Daoy (cell line): ENCODE measurements around the gene FANK1. TPM values are rescaled to one million over a fixed set of nuclear protein-coding genes. Genes with fewer than 3 reads are reported as not detected.
"Not testable (repeated sequence)": the region's sequence is repeated elsewhere in the genome, so short reads cannot be mapped to it uniquely, and the experiment has no call there.

Source experiments
- DNase-seq: peaks from one replicate; pipeline ENCODE4 v3.0.0-alpha.2; 2015; ENCODE audit warnings: low read depth
- total RNA-seq: library from RNA; depleted of rRNA; stranded (reverse); fragments of >200 nt; shearing (Covaris generic); gene quantifications from 2 replicates; pipeline ENCODE4 v1.2.3, GENCODE V29; 2014

FANK1 gene
- total RNA-seq, 1 experiment from 2014 or later, result 2.0 TPM

- not testable (repeated sequence) for DNase-seq
Observed at GRCh38 chr10:125889441-125889840, 6.9 kb upstream of the FANK1 start.

DNA sequence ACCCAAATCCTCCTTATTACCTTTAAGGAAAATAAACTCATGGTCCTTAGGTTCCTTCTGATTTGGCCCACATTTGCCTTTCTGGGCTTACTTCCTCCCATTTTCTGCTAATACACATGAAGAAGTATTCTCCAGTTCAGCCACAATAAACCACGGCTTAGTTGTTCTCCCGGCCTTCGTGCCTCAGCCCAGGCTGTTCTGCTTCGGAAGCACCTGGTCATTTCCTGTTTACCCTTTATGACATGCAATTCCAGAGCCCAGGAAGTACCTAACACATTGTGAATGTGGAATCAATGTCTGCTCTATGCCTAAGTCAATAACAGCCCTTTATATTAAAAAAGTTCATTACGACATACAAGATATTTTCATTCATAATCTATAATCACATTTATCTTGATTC is 4.0 kb upstream of the FANK1 start:
- peak; percentile 19 for DNase-seq

DNA sequence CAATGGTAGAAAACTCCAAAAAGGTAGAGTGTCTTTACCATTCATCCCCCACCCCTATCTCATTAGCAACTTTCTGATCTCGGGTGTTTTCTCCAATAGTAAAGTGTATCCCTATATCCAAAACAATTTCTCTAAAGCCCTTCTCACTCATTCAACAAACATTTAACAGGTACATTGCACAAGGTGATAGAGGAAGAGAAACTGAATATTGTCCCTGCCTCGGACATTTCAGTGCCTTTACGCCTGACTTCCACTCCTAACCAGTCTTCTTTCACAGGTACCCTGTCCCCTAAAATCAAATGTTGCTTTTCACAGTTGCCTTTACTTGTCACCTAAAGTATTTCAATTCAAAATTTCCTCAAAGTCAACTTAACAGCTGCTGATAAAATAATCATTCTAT is 2.2 kb upstream of the FANK1 start:
- not testable (repeated sequence) for DNase-seq

DNA sequence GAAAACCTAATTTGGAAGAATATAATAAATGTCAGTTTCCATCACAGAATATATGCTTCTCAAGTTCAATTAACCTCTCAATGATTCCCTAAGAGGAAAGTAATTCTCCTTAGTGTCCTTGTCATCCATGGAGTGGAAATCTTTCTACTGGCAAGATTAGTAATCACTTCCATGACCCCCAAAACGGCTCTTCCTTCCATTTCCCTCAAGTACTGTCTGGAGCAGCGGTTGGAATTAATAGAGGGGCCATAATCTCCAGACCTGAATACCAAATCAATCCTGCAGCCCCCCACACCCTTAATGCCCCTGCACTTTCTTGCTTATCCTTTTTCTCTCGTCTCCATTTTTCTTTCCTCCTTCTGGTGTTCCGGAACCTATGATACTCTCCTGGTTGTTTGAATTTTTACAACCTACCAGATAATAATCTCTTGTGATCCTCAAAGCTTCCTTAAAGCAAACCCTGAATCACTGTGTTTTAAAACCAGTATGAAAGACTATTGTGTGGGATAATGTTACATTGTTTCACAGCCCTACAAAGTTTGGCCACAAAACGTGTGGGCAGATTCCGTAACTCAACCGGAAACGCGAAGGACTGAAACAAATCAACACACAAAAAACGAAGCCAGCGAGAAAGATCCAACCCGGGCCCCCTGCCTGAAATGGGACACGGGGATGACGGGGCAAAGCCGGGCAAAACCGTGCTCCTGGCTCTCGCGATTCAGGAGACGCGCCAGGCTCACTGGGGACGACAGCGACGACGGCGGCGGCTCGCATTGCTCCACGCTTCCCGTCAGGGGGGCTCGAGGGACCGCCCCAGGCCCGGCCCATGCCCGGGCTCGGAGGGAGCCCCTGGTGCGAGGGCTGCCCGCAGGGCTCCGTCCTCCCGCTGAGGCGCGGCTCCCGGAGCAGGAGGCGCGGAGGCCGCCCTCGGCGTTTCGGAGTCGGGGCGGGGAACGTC is 955 bp upstream of the FANK1 start:
- DNase-seq, result peak; percentile 79

DNA sequence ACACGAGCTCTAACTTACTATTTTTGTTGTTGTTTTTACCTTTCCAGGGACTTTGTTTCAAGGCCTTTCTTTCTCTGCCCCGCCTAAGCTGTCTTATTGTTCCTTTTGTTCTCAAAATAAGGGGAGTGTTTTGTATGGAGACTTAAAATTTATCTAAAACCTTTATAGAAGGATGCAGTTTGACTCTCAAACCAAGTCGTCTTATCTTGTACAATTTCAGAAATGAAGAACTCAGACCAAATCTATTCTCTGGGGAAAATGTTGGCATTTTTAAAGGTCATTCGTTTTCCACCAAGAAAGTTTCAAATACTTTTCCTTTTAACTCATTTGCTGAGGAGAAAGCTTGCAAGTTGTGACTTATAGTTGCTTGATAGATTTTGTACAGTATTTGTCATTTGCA is 953 bp downstream of the FANK1 start:
- not testable (repeated sequence) for DNase-seq

- peak; percentile 21 for DNase-seq
Observed at GRCh38 chr10:125900963-125901362, 4.6 kb downstream of the FANK1 start.

- peak; percentile 6 for DNase-seq
Observed at GRCh38 chr10:125903135-125903640, 6.8 kb downstream of the FANK1 start.

DNA sequence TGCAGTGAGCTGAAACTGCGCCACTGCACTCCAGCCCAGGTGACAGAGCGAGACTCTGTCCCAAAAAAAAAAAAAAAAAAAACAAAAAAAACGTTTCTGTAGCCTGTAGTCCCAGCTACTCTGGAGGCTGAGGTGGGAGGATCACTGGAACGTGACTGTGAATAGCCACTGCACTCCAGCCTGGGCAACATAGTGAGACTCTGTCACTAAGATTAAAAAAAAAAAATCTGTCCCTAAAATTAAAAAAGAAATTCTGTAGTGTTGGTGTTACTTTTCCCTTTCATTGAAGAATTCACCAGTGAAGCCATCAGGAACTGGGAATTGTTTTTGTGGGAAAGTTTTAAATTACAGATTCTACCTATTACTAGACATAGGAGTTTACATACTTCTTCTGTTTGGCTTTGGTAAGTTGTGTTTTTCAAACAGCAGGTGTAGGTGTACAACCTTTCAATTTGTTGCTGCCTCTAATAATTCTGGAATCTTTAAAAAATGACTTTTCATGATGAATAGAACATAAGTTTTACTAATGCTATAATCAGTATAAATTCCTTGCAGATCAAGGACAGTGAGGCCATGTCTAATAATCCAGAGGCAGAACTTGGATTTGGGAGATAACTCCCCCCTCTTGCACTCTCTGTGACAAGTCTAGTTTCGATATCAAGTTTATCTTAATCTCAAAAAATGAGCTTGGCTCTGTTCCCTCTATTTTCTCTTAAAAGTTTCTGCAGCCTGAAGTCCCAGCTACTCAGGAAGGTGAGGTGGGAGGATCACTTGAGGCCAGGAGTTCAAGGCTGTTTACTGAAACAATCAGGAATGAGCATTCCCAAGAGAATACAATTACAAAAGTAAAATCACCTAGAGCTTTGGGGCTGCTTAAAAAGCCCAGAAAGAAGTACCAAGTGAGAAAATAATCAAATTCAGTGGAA is 9.0 kb downstream of the FANK1 start:
- DNase-seq, result not testable (repeated sequence)

DNA sequence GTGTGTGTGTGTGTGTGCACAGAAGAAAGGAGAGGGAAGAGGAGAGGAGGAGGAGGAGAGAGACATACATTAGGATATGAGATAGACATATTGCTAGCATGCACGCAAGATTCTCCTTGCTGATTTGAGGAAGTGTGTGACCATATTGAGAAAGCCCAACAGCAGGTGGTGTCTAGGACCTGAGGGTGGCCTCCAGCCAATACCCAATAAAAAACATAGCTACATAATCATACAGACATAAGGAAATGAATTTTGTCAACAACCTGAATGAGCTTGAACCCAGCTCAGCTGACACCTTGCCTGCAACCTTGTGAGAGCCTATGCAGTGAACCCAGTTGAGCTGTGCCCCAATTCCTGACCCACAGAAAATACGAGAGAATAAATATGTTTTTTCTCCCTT is 11.2 kb downstream of the FANK1 start:
- not testable (repeated sequence) for DNase-seq

DNA sequence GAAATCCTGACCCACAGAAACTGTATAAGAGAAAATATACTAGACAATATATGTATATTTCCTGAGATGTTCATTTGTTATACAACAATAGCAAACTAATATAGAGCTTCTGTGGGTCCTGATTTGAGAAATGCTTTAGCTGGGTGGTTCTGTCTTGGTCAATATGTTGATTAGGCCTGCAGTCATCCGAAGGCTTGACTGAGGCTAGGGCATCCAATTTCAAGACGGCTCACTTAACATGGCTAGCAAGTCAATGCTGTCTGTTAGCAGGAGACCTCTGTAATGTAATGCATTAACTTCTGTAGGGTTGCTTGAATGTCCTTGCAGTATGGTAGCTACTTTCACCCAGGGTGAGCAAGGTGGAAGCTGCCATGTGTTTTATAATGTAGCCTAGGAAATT is 12.4 kb downstream of the FANK1 start:
- not testable (repeated sequence) for DNase-seq

GRCh38 chr10:125909491-125909890 is 13.1 kb downstream of the FANK1 start:
- DNase-seq, result not testable (repeated sequence)

DNA sequence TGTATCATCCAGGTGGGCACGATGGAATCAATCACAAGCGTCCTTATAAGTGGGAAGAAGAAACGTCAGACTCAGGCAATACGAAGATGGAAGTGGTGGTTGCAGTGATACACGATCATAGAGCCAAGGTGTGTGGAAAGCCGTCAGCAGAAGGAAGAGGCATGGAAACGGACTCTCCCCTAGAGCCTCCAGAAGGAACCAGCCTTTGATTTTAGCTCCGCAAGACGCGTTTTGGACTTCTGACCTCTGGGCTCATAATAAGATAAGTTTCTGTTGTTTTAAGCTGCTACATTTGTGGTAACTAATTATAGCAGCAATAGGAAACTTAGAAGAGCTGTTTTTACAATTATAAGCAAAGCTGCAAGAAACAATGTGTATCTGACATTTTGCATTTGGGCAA is 14.8 kb downstream of the FANK1 start:
- DNase-seq, result no peak

DNA sequence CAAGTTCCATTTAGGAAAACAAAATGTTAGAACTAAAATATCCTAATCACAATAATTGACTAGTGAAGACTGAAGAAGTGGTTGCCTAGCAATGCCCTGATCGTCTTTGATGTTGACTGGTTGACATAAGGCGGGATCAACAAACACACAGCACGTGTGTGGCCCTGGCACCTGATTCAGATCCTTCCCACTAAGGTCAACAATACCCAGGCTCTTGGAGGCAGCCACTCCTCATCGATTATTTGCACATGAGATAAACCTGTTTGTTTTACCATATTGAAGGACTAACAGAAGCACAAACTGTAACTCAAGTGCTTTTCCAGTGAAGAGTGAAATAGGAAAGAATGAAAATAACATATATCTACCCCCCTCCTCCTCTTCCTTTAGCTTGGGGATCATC is 15.6 kb downstream of the FANK1 start:
- no peak for DNase-seq

- peak; percentile 4 for DNase-seq
Observed at GRCh38 chr10:125913277-125913676, 16.9 kb downstream of the FANK1 start.

- no peak for DNase-seq
Observed at GRCh38 chr10:125916977-125917376, 20.6 kb downstream of the FANK1 start.

DNA sequence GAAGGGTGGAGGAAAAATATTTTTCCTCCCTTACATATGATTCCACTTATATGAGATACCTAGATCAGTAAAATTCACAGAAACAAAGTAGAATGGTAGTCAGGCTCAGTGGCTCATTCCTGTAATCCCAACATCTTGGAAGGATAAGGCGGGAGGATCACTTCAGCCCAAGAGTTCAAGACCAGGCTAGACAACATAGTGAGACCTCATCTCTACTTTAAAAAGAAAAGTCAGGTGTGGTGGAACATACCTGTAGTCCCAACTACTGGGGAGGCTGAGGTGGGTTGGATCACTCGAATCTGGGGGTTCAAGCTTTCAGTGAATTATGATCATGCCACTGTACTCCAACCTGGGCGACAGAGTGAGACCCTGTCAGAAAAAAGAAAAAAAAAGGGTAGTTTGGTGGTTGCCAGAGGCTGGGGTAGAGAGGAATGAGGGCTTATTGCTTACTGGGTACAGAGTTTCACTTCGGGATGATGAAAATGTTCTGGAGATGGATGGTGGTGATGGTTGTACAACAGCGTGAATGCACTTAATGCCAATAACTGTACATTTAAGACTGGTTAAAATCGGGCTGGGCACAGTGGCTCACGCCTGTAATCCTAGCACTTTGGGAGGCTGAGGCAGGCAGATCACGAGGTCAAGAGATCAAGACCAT is 21.5 kb downstream of the FANK1 start:
- not testable (repeated sequence) for DNase-seq

GRCh38 chr10:125921643-125922306 is 25.4 kb downstream of the FANK1 start:
- not testable (repeated sequence) for DNase-seq

DNA sequence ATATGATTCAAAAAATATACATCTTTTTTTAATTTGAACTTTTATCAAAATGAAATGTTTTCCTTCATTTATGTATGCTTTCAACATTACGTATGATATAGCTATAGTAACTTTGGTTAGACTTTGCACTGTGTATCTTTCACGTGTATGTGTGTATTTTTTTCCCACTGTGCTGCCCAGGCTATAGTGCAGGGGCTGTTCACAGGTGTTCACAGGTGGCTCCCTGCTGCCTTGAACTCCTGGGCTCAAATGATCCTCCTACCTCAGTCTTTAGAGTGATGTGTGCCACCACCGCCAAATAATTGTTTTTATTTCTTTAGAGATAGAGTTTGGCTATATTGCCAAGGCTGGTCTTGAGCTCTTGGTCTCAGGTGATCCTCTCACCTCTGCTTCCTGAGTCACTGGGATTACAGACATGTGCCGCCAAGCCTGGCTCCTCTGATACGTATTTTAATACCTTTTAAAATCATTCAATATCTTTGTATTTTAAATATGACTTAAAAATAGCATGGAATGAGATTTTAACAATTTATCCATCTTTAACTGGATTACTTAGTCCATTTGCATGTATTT is 29.0 kb downstream of the FANK1 start:
- no peak for DNase-seq

GRCh38 chr10:125926247-125926646 is 29.9 kb downstream of the FANK1 start:
- DNase-seq, result no peak

- DNase-seq, result not testable (repeated sequence)
Observed at GRCh38 chr10:125927265-125927664, 30.9 kb downstream of the FANK1 start.
